ENCODE measurements around the gene CAMK1G. TPM values are rescaled to one million over a fixed set of nuclear protein-coding genes. Genes with fewer than 3 reads are reported as not detected.

Gene CAMK1G
- total and polyA plus RNA-seq, 9 of the 15 experiments (the other 6 are each of a cell fraction or from before 2014, with no cell fraction given): not detected

- TF ChIP-seq FOXA1 (IDR thresholded peaks at IDR 0.05; ENCODE audit: borderline replicate concordance) (no peak), CEBPG (CRISPR knock-in tag; IDR thresholded peaks at IDR 0.05) (no peak), CEBPG (tag; conservative IDR thresholded peaks at IDR 0.05 in 1 of 2, IDR thresholded peaks at IDR 0.05 in 1 of 2) (0 out of 4 replicates have a peak, but pooled peaks of 1 of the 2 experiments have one; percentile 23), ZNF316 (IDR thresholded peaks at IDR 0.05) (peak; percentile 90), SETDB1 (IDR thresholded peaks at IDR 0.05; ENCODE audit: low read length) (no peak), CEBPB (tag; IDR thresholded peaks at IDR 0.05) (peak; percentile 39; the same call in 1 of the 2 replicates), NFE2 (IDR thresholded peaks at IDR 0.05; ENCODE audit: low read depth) (peak; percentile 91), CAMTA2 (CRISPR knock-in tag; conservative IDR thresholded peaks at IDR 0.05) (no peak), BCOR (IDR thresholded peaks at IDR 0.05) (no peak), ATF1 (CRISPR knock-in tag; IDR thresholded peaks at IDR 0.05) (no peak), ATF1 (tag; IDR thresholded peaks at IDR 0.05) (no peak), ATF7 (IDR thresholded peaks at IDR 0.05) (0 out of 2 replicates have a peak, but pooled peaks have one; percentile 13), SMAD2 (IDR thresholded peaks at IDR 0.05; ENCODE audit: low read depth, low read length) (no peak), SMARCE1 (IDR thresholded peaks at IDR 0.05) (0 out of 2 replicates have a peak, but pooled peaks have one; percentile 31), SOX6 (IDR thresholded peaks at IDR 0.05) (no peak), MAFG (tag; conservative IDR thresholded peaks at IDR 0.05) (peak; percentile 77), MAFF (IDR thresholded peaks at IDR 0.05; ENCODE audit: low read length) (peak; percentile 72), ZNF592 (IDR thresholded peaks at IDR 0.05) (peak; percentile 42; the same call in 1 of the 2 replicates), BACH1 (tag; IDR thresholded peaks at IDR 0.05) (peak; percentile 83), CREM (IDR thresholded peaks at IDR 0.05; ENCODE audit: low read depth) (peak; percentile 14; the same call in 1 of the 2 replicates), ZFPM2 (CRISPR knock-in tag; IDR thresholded peaks at IDR 0.05) (no peak)
Measured at GRCh38 chr1:209647156-209647555, 63.6 kb downstream of the CAMK1G start (continued).
